BLaER1 treated with 17β-estradiol and CSF1 and Interleukin-3, amounts not matched to agents 10 nM and 100 nM (cell line): ENCODE measurements around the gene ITPK1.
"Not testable (repeated sequence)": the region's sequence is repeated elsewhere in the genome, so short reads cannot be mapped to it uniquely, and the experiment has no call there.

ENCODE experiments used
- H3K27ac ChIP-seq, 11 experiments: shearing (Covaris generic); formaldehyde crosslinking; 2 replicates each; pipeline ENCODE4 v1.8.1; 2022
- H3K27me3 ChIP-seq, 11 experiments: shearing (Covaris generic); formaldehyde crosslinking; 2 replicates each; pipeline ENCODE4 v1.8.1; 2022
- H3K36me3 ChIP-seq, 11 experiments: shearing (Covaris generic); formaldehyde crosslinking; 2 replicates each; pipeline ENCODE4 v1.8.1; 2022
- H3K4me1 ChIP-seq, 10 experiments: shearing (Covaris generic); formaldehyde crosslinking; 2 replicates each; pipeline ENCODE4 v1.8.1; 2022
- H3K4me2 ChIP-seq, 11 experiments: shearing (Covaris generic); formaldehyde crosslinking; 2 replicates each; pipeline ENCODE4 v1.8.1; 2022
- H3K4me3 ChIP-seq, 10 experiments: shearing (Covaris generic); formaldehyde crosslinking; 2 replicates each; pipeline ENCODE4 v1.8.1; 2022
- H3K9ac ChIP-seq, 11 experiments: shearing (Covaris generic); formaldehyde crosslinking; 2 replicates each; pipeline ENCODE4 v1.8.1; 2022
- H3K9me3 ChIP-seq, 11 experiments: shearing (Covaris generic); formaldehyde crosslinking; replicated peaks in 1 of 11; 2 replicates each; pipeline ENCODE4 v1.8.1; 2022
- H4K20me1 ChIP-seq, 11 experiments: shearing (Covaris generic); formaldehyde crosslinking; 2 replicates each; pipeline ENCODE4 v1.8.1; 2022
- Cebpa-rat ChIP-seq, 11 experiments: shearing (Covaris generic); IDR thresholded peaks; 2 replicates each; pipeline ENCODE4 v1.8.1; 2022

The ITPK1 gene

GRCh38 chr14:93115821-93116675 lies at the start of gene ITPK1:
ITPK1 (minus strand) TSS chr14:93115925; CDS start chr14:93115163, 762 bp downstream.
- H3K4me2 ChIP-seq = peak within 1 kb of the TSS; percentile 91 to 100 (median 99)
- peaks cover 34 to 82% (median 59%) of the 10 kb centered on the region in 10 experiments for H3K4me1 ChIP-seq
- H3K27ac ChIP-seq = peak within 1 kb of the TSS; percentile 94 to 99 (median 97)
- peak within 1 kb of the TSS; percentile 88 to 99 (median 96) for H3K4me3 ChIP-seq
- H3K9ac ChIP-seq = peak within 1 kb of the TSS; percentile 92 to 98 (median 96)
- H3K27me3 ChIP-seq = no peaks in the 10 kb centered on the region
- H4K20me1 ChIP-seq = peaks cover 6 to 39% (median 36%) of the 10 kb centered on the region in 11 experiments; a peak in 21 of 22 replicates
- no peaks in the 10 kb centered on the region for H3K36me3 ChIP-seq
- H3K9me3 ChIP-seq = no peaks in the 10 kb centered on the region
- TF ChIP-seq Cebpa-rat (IDR thresholded peaks at IDR 0.05) = no peak

GRCh38 chr14:93163564-93163963 lies 47.8 kb upstream of the ITPK1 start:
- H3K27ac ChIP-seq = no peak overlapping the region
- H3K9ac ChIP-seq = no peak overlapping the region
- H3K4me3 ChIP-seq = no peak overlapping the region
- H3K4me2 ChIP-seq = no peak overlapping the region
- H3K27me3 ChIP-seq = no peaks in the 10 kb centered on the region
- TF ChIP-seq Cebpa-rat (IDR thresholded peaks at IDR 0.05) = no peak
- no peaks in the 10 kb centered on the region for H4K20me1 ChIP-seq
- no peaks in the 10 kb centered on the region for H3K36me3 ChIP-seq
- peaks cover 0 to 18% (median 12%) of the 10 kb centered on the region in 10 experiments; a peak in 15 of 20 replicates for H3K4me1 ChIP-seq
- H3K9me3 ChIP-seq = no peaks in the 10 kb centered on the region

- TF ChIP-seq Cebpa-rat (IDR thresholded peaks at IDR 0.05) = no peak
- no peaks in the 10 kb centered on the region for H3K9me3 ChIP-seq
- H3K4me2 ChIP-seq = no peak overlapping the region
Observed at GRCh38 chr14:93161411-93161940, 45.8 kb upstream of the ITPK1 start.

DNA sequence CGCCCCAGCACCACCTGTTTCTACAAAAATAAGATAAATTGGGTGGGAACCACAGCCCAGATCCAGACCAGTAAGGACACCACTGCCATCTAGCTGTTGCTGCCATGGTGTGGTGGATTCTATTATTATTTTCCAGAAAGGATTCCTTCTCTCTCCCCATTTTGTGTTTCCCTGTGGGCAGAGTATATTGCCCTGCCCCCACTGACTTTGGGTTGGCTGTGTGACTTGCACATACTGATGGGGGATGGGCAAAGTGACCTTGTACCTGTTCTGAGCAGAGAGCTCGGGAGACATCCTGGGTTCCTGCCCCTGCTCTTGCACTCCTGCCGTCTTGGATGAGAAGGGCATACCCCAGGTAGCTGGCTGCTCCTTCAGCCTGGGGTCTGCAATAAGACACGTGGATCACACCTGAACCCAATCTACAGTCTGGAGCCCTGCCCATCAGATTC lies 44.7 kb upstream of the ITPK1 start:
- no peak overlapping the region for H3K4me2 ChIP-seq
- peaks cover 0 to 7% (median 5%) of the 10 kb centered on the region in 10 experiments; a peak in 15 of 20 replicates for H3K4me1 ChIP-seq
- no peaks in the 10 kb centered on the region for H3K9me3 ChIP-seq
- no peak overlapping the region for H3K9ac ChIP-seq
- TF ChIP-seq Cebpa-rat (IDR thresholded peaks at IDR 0.05) = no peak
- no peak overlapping the region for H3K4me3 ChIP-seq
- H3K27me3 ChIP-seq = no peaks in the 10 kb centered on the region
- no peaks in the 10 kb centered on the region for H4K20me1 ChIP-seq
- H3K27ac ChIP-seq = no peak overlapping the region
- H3K36me3 ChIP-seq = no peaks in the 10 kb centered on the region

More at GRCh38 chr14:93161411-93161940, 45.8 kb upstream of the ITPK1 start:
- H3K27ac ChIP-seq = no peak overlapping the region
- H4K20me1 ChIP-seq = no peaks in the 10 kb centered on the region
- peaks cover 0 to 16% (median 10%) of the 10 kb centered on the region in 10 experiments; a peak in 15 of 20 replicates for H3K4me1 ChIP-seq
- no peaks in the 10 kb centered on the region for H3K36me3 ChIP-seq
- H3K27me3 ChIP-seq = no peaks in the 10 kb centered on the region
- H3K9ac ChIP-seq = no peak overlapping the region
- H3K4me3 ChIP-seq = no peak overlapping the region

DNA sequence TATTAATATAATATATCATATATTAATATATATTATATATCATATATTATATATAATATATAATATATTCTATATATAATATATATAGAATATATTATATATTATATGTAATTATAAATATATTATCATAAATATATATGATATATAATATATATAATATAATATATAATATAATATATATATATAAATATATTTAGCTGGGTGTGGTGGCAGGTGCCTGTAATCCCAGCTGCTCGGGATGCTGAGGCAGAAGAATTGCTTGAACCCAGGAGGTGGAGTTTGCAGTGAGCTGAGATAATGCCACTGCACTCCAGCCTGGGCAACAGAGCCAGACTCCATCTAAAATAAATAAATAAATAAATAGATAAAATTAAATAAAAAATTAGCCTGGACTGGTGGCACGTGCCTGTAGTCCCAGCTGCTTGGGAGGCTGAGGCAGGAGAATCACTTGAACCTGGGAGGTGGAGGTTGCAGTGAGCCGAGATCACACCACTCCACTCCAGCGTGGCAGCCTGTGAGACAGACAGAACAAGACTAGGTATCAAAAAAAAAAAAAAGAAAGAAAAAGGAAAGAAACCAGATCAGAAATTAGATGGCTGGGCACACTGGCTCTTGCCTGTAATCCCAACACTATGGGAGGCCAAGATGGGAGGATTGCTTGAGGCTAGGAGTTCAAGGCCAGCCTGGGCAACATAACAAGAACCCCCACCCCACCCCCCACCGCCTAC lies 44.1 kb upstream of the ITPK1 start:
- not testable (repeated sequence) for H3K9ac ChIP-seq, H3K4me1 ChIP-seq, H3K27me3 ChIP-seq, H3K9me3 ChIP-seq, H4K20me1 ChIP-seq, H3K36me3 ChIP-seq, H3K4me2 ChIP-seq, H3K27ac ChIP-seq, H3K4me3 ChIP-seq

DNA sequence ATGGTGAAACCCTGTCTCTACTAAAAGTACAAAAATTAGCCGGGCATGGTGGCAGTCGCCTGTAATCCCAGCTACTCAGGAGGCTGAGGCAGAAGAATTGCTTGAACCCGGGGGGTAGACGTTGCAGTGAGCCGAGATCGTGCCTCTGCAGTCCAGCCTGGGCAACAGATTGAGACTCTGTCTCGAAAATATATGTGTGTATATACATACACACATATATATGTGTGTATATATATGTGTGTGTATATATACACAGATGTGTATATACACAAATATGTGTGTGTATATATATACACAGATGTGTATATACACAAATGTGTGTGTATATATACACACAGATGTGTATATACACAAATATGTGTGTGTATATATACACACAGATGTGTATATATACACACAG lies 42.6 kb upstream of the ITPK1 start:
- not testable (repeated sequence) for H3K36me3 ChIP-seq, H3K4me1 ChIP-seq, H4K20me1 ChIP-seq, H3K9me3 ChIP-seq, H3K27me3 ChIP-seq, H3K4me3 ChIP-seq, H3K9ac ChIP-seq, H3K27ac ChIP-seq, H3K4me2 ChIP-seq

GRCh38 chr14:93156693-93157369 lies 41.1 kb upstream of the ITPK1 start:
- no peak overlapping the region for H3K4me2 ChIP-seq
- no peaks in the 10 kb centered on the region for H3K36me3 ChIP-seq

GRCh38 chr14:93155667-93156066 lies 39.9 kb upstream of the ITPK1 start:
- Histone ChIP-seq H3K4me1 (peaks cover 0 to 12% (median 4%) of the 10 kb centered on the region in 10 experiments; a peak in 6 of 20 replicates), H3K36me3 (no peaks in the 10 kb centered on the region), H3K27me3 (no peaks in the 10 kb centered on the region), H3K9ac (no peak overlapping the region), H4K20me1 (no peaks in the 10 kb centered on the region), H3K4me2 (no peak overlapping the region), H3K27ac (no peak overlapping the region), H3K9me3 (no peaks in the 10 kb centered on the region), H3K4me3 (no peak overlapping the region)
- TF ChIP-seq Cebpa-rat (IDR thresholded peaks at IDR 0.05) = no peak

More at GRCh38 chr14:93156693-93157369, 41.1 kb upstream of the ITPK1 start:
- Histone ChIP-seq H3K4me3 (no peak overlapping the region), H3K27me3 (no peaks in the 10 kb centered on the region), H3K27ac (no peak overlapping the region), H4K20me1 (no peaks in the 10 kb centered on the region), H3K9me3 (no peaks in the 10 kb centered on the region), H3K9ac (no peak overlapping the region), H3K4me1 (no peaks in the 10 kb centered on the region; a peak in 1 of 20 replicates)
- TF ChIP-seq Cebpa-rat (IDR thresholded peaks at IDR 0.05) = no peak

DNA sequence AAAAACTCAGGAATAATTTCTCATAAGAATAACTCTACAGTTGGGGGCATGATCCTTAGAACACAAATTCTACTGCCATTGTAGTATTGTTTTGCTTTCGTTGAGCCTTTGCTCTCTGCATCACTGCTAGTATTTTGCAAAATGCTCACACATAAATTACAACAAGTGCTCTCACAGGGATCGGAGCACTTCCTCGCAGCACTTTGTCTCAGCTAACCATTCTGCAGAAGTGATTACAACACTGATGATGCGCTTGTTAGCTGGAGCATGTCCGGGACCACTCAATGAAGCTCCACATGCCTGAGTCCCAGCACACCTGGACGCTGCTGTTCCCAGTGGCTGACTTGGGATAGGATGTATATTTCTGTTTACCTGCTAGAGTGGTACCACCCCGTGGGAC lies 37.4 kb upstream of the ITPK1 start:
- Histone ChIP-seq H3K9ac (no peak overlapping the region), H3K4me2 (no peak overlapping the region), H3K27ac (no peak overlapping the region), H4K20me1 (no peaks in the 10 kb centered on the region), H3K9me3 (no peaks in the 10 kb centered on the region), H3K4me1 (peaks cover 0 to 18% (median 11%) of the 10 kb centered on the region in 10 experiments; a peak in 10 of 20 replicates), H3K36me3 (no peaks in the 10 kb centered on the region), H3K4me3 (no peak overlapping the region), H3K27me3 (no peaks in the 10 kb centered on the region)
- no peak for TF ChIP-seq Cebpa-rat (IDR thresholded peaks at IDR 0.05)
